Loucy (cell line): ENCODE data around the gene RHEX.
"Not testable (repeated sequence)": the region's sequence is repeated elsewhere in the genome, so short reads cannot be mapped to it uniquely, and the experiment has no call there.

Experiments used
- H2AFZ ChIP-seq: fragments of 200-600 bp; sonication (generic); 2 replicates; pipeline ENCODE4 v1.6.0; 2016; ENCODE audit warnings: antibody characterized with exemption, mild to moderate bottlenecking, low read length, moderate library complexity
- H3F3A ChIP-seq: fragments of 200-600 bp; 2 replicates; pipeline ENCODE4 v1.6.0; 2016; ENCODE audit warnings: antibody characterized with exemption, low read depth, mild to moderate bottlenecking
- H3K27me3 ChIP-seq: fragments of 200-600 bp; sonication (generic); 2 replicates; pipeline ENCODE4 v1.6.1; 2014; ENCODE audit warnings: low read length, mild to moderate bottlenecking; ENCODE audit not compliant: insufficient read depth, poor library complexity, severe bottlenecking
- H3K36me3 ChIP-seq: fragments of 200-600 bp; sonication (generic); 2 replicates; pipeline ENCODE4 v1.6.1; 2016; ENCODE audit warnings: low read length; ENCODE audit not compliant: insufficient read depth
- H3K4me1 ChIP-seq: fragments of 200-600 bp; sonication (generic); 2 replicates; pipeline ENCODE4 v1.5.1; 2014; ENCODE audit warnings: low read length, mild to moderate bottlenecking; ENCODE audit not compliant: insufficient read depth, poor library complexity, severe bottlenecking
- H3K4me2 ChIP-seq: fragments of 200-600 bp; sonication (generic); 2 replicates; pipeline ENCODE4 v1.6.0; 2014; ENCODE audit warnings: antibody characterized with exemption, low read length, low read depth, mild to moderate bottlenecking; ENCODE audit not compliant: poor library complexity, severe bottlenecking
- H3K4me3 ChIP-seq: fragments of 200-600 bp; sonication (generic); 2 replicates; pipeline ENCODE4 v1.5.1; 2014; ENCODE audit warnings: low read length, mild to moderate bottlenecking, mixed read lengths; ENCODE audit not compliant: poor library complexity, severe bottlenecking
- H3K79me2 ChIP-seq: fragments of 200-600 bp; sonication (generic); 2 replicates; pipeline ENCODE4 v1.6.1; 2014; ENCODE audit warnings: low read length; ENCODE audit not compliant: insufficient read depth
- H3K9ac ChIP-seq: fragments of 200-600 bp; sonication (generic); 2 replicates; pipeline ENCODE4 v1.6.0; 2014; ENCODE audit warnings: mild to moderate bottlenecking, low read depth, low read length, moderate library complexity; ENCODE audit not compliant: poor library complexity, severe bottlenecking
- H3K9me2 ChIP-seq: fragments of 200-600 bp; sonication (generic); replicated peaks from 2 replicates; pipeline ENCODE4 v1.6.1; 2016; ENCODE audit warnings: low read depth, low read length, mixed read lengths
- H3K9me3 ChIP-seq: fragments of 200-600 bp; sonication (generic); 2 replicates; pipeline ENCODE4 v1.6.1; 2014; ENCODE audit warnings: mild to moderate bottlenecking, antibody characterized with exemption, low read length, low read depth; ENCODE audit not compliant: insufficient read depth
- H4K20me1 ChIP-seq: fragments of 200-600 bp; sonication (generic); 2 replicates; pipeline ENCODE4 v1.6.0; 2014; ENCODE audit warnings: antibody characterized with exemption, low read length, mild to moderate bottlenecking; ENCODE audit not compliant: insufficient read depth, poor library complexity, severe bottlenecking
- EZH2phosphoT487 ChIP-seq: fragments of 200-600 bp; IDR thresholded peaks from 2 replicates; pipeline ENCODE4 v1.6.1; 2018; ENCODE audit warnings: antibody characterized with exemption, mild to moderate bottlenecking, moderate library complexity, borderline replicate concordance
- TF ChIP-seq, protein P1 (sequence below): fragments of 200-600 bp; sonication (generic); conservative IDR thresholded peaks from 2 replicates; pipeline ENCODE4 v1.5.1; 2014; ENCODE audit warnings: mild to moderate bottlenecking, antibody characterized with exemption, low read length

Gene RHEX

DNA sequence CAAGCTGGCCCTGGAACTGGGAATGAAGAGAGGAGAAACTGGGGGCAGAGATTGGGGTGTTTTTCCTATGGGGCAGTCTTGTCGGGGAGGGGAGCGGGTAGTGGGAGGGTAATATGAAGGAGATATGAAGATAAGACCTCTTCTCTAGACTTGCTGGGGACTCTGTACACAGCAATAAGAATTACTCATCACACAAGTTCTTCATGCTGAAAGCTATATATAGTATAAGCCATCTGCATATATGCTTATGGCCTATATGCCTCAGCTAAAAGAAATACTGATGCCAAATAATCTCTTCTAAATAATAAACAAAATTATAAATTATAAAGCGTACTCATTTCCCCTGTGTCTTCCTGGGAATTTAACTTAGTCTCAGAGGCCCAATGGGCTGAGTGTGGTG lies 7.9 kb downstream of the RHEX start:
- H3F3A ChIP-seq: no peaks in the 10 kb centered on the region
- H3K79me2 ChIP-seq: no peaks in the 10 kb centered on the region
- H3K9ac ChIP-seq: no peak overlapping the region
- H3K4me2 ChIP-seq: no peak overlapping the region
- H3K9me2 ChIP-seq: no peaks in the 10 kb centered on the region
- H2AFZ ChIP-seq: no peak overlapping the region
- H3K36me3 ChIP-seq: peaks cover 30% of the 10 kb centered on the region
- no peaks in the 10 kb centered on the region for H4K20me1 ChIP-seq
- TF ChIP-seq EZH2phosphoT487: no peak
- TF ChIP-seq, protein P1, sequence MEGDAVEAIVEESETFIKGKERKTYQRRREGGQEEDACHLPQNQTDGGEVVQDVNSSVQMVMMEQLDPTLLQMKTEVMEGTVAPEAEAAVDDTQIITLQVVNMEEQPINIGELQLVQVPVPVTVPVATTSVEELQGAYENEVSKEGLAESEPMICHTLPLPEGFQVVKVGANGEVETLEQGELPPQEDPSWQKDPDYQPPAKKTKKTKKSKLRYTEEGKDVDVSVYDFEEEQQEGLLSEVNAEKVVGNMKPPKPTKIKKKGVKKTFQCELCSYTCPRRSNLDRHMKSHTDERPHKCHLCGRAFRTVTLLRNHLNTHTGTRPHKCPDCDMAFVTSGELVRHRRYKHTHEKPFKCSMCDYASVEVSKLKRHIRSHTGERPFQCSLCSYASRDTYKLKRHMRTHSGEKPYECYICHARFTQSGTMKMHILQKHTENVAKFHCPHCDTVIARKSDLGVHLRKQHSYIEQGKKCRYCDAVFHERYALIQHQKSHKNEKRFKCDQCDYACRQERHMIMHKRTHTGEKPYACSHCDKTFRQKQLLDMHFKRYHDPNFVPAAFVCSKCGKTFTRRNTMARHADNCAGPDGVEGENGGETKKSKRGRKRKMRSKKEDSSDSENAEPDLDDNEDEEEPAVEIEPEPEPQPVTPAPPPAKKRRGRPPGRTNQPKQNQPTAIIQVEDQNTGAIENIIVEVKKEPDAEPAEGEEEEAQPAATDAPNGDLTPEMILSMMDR: no peak
- no peak overlapping the region for H3K4me3 ChIP-seq
- H3K4me1 ChIP-seq: peaks cover 15% of the 10 kb centered on the region
- H3K27me3 ChIP-seq: no peaks in the 10 kb centered on the region
- H3K9me3 ChIP-seq: no peaks in the 10 kb centered on the region

DNA sequence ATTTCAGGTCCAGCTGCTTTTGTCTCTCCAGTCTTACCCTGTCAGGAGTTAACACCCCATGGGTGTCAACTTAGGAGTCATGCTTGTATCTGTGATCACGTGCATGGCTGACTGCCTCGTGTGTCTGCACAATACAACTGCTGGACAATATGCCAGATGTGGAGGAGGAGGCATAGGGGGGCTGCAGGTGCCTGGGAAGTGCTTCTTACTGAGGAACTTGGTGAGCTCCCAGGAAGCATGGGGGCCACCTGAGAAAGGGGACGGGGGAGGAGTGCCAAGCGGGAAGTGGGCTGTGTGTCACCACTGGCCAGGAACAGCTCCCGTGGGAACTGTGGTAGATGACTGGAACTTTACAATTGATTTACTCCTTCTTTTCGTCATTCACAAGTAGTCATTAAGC lies 9.5 kb downstream of the RHEX start:
- Histone ChIP-seq H3K4me2 (no peak overlapping the region), H3F3A (no peaks in the 10 kb centered on the region), H2AFZ (no peak overlapping the region), H3K9me3 (no peaks in the 10 kb centered on the region), H3K9ac (no peak overlapping the region), H3K27me3 (no peaks in the 10 kb centered on the region), H3K36me3 (peaks cover 14% of the 10 kb centered on the region; the same call in 1 of the 2 replicates), H3K4me3 (no peak overlapping the region), H3K79me2 (no peaks in the 10 kb centered on the region), H3K9me2 (no peaks in the 10 kb centered on the region), H4K20me1 (no peaks in the 10 kb centered on the region), H3K4me1 (peaks cover 24% of the 10 kb centered on the region)
- TF ChIP-seq EZH2phosphoT487: no peak
- TF ChIP-seq, protein P1: no peak

DNA sequence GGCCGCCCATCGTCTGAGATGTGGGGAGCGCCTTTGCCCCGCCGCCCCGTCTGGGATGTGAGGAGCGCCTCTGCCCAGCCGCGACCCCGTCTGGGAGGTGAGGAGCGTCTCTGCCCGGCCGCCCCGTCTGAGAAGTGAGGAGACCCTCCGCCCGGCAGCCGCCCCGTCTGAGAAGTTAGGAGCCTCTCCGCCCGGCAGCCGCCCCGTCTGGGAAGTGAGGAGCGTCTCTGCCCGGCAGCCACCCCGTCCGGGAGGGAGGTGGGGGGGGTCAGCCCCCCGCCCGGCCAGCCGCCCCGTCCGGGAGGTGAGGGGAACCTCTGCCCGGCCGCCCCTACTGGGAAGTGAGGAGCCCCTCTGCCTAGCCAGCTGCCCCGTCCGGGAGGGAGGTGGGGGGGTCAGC lies 11.0 kb downstream of the RHEX start:
- not testable (repeated sequence) for H3K4me3 ChIP-seq, H3K4me2 ChIP-seq, H3K79me2 ChIP-seq

DNA sequence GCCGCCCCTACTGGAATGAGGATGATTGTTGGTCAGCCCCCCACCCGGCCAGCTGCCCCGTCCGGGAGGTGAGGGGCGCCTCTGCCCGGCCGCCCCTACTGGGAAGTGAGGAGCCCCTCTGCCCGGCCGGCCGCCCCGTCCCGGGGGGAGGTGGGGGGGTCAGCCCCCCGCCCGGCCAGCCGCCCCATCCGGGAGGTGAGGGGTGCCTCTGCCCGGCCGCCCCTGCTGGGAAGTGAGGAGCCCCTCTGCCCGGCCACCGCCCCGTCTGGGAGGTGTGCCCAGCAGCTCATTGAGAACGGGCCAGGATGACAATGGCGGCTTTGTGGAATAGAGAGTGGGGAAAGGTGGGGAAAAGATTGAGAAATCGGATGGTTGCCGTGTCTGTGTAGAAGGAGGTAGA lies 11.5 kb downstream of the RHEX start:
- not testable (repeated sequence) for H3K9ac ChIP-seq, H2AFZ ChIP-seq, H3K9me3 ChIP-seq, H3K27me3 ChIP-seq, H3K4me2 ChIP-seq, H3K4me3 ChIP-seq, H4K20me1 ChIP-seq, H3K36me3 ChIP-seq, H3K9me2 ChIP-seq, H3F3A ChIP-seq, H3K79me2 ChIP-seq
- H3K4me1 ChIP-seq: peaks cover 28% of the 10 kb centered on the region

More for the DNA sequence above, 11.0 kb downstream of the RHEX start:
- H2AFZ ChIP-seq, H3K27me3 ChIP-seq, H3K9me2 ChIP-seq, H4K20me1 ChIP-seq, H3K36me3 ChIP-seq, H3K9me3 ChIP-seq, H3K9ac ChIP-seq, H3F3A ChIP-seq: not testable (repeated sequence)
- peaks cover 33% of the 10 kb centered on the region for H3K4me1 ChIP-seq
